RWPE1 (cell line): ENCODE data around the gene DLGAP4.
"Not testable (repeated sequence)": the region's sequence is repeated elsewhere in the genome, so short reads cannot be mapped to it uniquely, and the experiment has no call there.

Experiments
- CTCF ChIA-PET: fragments of 350-600 bp; sonication (Branson Sonifier 250); formaldehyde crosslinking; extraction: SDS; loops from one replicate; lab custom pipeline; 2021; lab: Yijun Ruan, JAX
- POLR2A ChIA-PET: fragments of 400-600 bp; formaldehyde crosslinking; extraction: SDS; loops from one replicate; lab custom pipeline; 2020; ENCODE audit warnings: antibody characterized with exemption; ENCODE audit not compliant: low non-redundant PET; lab: Yijun Ruan, JAX
- DNase-seq: peaks from one replicate; pipeline ENCODE4 v3.0.0; 2012; ENCODE audit warnings: low spot score
- H3K27ac ChIP-seq: fragments of 450-650 bp; 2 replicates; pipeline ENCODE4 v1.5.1; 2017
- TF ChIP-seq, protein P1 (sequence below): fragments of 450-650 bp; conservative IDR thresholded peaks from 2 replicates; pipeline ENCODE4 v1.5.1; 2017; ENCODE audit warnings: low read depth, mild to moderate bottlenecking

DLGAP4 gene

DNA sequence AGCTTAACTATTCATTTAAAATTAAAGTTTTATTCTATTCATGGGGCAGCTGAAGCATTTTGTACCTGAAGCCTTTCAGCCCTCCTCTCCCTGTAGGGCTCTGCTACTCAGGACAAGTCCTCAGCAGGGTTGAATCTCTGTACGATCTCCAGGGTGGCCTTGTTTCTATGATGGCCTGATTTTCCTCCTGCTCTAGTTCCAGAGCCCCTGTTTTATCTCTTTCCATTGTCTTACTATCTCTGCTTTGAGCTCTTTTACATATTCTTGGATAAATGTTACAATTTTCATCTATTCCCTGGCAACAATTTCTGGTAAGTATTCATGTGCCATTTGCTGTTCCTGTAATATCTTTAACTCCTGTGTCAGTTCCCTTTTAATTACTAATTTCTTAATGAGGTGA lies 215.4 kb downstream of the DLGAP4 start:
- DNase-seq: no peak
- POLR2A ChIA-PET: no interaction called here
- CTCF ChIA-PET: interaction anchor here (0.7 to 1.4 kb wide), 2 partner anchors 10 to 51 kb away, joined by 4 to 7 read pairs; no protein-coding TSS in a partner anchor
- no peak overlapping the region for H3K27ac ChIP-seq
- TF ChIP-seq, protein P1, sequence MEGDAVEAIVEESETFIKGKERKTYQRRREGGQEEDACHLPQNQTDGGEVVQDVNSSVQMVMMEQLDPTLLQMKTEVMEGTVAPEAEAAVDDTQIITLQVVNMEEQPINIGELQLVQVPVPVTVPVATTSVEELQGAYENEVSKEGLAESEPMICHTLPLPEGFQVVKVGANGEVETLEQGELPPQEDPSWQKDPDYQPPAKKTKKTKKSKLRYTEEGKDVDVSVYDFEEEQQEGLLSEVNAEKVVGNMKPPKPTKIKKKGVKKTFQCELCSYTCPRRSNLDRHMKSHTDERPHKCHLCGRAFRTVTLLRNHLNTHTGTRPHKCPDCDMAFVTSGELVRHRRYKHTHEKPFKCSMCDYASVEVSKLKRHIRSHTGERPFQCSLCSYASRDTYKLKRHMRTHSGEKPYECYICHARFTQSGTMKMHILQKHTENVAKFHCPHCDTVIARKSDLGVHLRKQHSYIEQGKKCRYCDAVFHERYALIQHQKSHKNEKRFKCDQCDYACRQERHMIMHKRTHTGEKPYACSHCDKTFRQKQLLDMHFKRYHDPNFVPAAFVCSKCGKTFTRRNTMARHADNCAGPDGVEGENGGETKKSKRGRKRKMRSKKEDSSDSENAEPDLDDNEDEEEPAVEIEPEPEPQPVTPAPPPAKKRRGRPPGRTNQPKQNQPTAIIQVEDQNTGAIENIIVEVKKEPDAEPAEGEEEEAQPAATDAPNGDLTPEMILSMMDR: no peak

DNA sequence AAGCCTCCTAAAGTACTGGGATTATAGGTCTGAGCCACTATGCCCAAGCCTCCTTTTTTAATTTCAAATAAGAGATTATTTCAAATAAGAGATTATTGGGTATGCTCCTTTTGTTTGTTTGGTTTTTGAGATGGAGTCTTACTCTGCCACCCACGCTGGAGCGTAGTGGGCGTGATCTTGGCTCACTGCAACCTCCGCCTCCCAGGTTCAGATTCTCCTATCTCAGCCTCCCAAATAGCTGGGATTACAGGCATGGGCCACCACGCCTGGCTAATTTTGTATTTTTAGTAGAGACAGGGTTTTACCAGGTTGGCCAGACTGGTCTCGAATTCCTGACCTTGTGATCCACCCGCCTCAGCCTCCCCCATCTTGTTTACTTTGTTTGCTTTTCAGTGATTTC lies 216.3 kb downstream of the DLGAP4 start:
- CTCF ChIA-PET: interaction anchor here (0.6 to 1.4 kb wide), 2 partner anchors 10 to 845 kb away, joined by 4 to 7 read pairs; no protein-coding TSS in a partner anchor
- DNase-seq, POLR2A ChIA-PET: not testable (repeated sequence)
- H3K27ac ChIP-seq: peak overlapping the region; percentile 16

DNA sequence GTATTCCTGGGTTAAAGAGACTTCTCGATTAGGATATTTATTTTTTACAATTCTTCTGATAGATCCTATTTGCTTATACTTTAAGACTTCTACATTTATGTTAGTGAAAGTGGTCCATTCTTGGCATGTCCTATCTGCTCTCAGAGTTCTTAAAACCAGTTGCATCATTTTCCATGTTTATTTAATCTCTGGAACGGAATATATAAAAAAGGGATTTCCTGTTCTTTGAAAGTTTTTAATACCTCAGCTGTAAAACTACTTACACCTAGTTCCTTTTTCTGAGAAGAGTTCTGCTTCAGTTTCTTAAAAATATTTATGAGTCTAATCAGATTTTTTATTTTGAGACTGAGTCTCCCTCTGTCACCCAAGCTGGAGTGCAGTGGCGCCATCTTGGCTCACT lies 217.2 kb downstream of the DLGAP4 start:
- TF ChIP-seq, protein P1: no peak
- H3K27ac ChIP-seq: no peak overlapping the region; the same call in 1 of the 2 replicates
- DNase-seq: no peak
- POLR2A ChIA-PET: no interaction called here
- CTCF ChIA-PET: interaction anchor here (0.6 kb wide), 1 partner anchor 279 kb away, joined by 8 read pairs; no protein-coding TSS in a partner anchor

DNA sequence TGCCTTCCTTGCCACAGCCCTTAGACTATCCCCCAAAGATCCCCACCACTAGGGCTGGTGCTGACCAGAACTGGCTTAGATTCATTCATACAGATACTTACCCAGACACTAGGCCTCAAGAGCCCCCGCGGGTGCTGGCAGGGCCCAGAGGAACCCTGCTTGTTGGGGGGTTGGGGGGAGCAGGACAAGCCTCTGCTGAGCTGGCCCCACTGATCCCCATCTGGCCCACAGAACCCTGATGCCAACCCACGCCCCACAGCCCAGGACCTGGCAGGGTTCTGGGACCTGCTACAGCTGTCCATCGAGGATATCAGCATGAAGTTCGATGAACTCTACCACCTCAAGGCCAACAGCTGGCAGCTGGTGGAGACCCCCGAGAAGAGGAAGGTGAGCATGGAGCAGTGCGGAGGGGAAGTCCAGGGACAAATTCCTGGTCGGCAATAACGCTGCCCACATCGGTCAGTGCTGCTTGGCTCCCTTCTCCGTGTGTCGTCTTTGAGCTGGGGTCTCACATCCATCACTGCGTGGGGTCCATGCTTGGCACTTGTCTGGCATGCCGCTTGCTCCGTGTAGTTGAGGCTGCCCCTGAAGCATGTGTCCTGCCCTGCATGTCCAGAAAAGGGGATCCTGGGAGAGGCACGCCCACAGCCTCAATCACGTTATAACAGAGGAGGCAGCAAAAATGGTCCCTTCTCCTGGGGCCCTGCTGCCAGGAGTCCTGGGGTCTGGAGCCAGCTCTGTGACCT lies 219.7 kb downstream of the DLGAP4 start:
- TF ChIP-seq, protein P1: no peak
- ChIA-PET POLR2A (no interaction called here), CTCF (interaction anchor here (0.6 kb wide), 1 partner anchor 248 kb away, joined by 6 read pairs; no protein-coding TSS in a partner anchor)
- no peak for DNase-seq
- H3K27ac ChIP-seq: peak overlapping the region; percentile 18

DNA sequence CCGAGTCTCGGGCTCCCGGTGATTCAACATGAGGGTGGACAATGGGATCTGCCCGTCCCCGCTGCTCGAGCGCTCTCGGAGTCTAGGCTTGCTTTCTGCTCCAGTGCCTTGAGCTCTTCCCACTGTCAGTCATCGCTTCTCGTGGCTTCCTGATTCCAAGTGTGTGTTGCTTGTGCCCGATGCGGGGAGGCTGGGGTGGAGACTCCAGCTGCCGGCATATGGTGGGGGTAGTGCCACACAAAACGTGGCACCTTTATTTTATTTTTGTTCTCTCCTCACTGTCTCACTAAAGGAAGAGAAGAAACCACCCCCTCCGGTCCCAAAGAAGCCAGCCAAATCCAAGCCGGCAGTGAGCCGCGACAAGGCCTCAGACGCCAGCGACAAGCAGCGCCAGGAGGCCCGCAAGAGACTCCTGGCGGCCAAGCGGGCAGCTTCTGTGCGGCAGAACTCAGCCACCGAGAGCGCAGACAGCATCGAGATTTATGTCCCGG lies 220.4 kb downstream of the DLGAP4 start:
- POLR2A ChIA-PET: no interaction called here

DNA sequence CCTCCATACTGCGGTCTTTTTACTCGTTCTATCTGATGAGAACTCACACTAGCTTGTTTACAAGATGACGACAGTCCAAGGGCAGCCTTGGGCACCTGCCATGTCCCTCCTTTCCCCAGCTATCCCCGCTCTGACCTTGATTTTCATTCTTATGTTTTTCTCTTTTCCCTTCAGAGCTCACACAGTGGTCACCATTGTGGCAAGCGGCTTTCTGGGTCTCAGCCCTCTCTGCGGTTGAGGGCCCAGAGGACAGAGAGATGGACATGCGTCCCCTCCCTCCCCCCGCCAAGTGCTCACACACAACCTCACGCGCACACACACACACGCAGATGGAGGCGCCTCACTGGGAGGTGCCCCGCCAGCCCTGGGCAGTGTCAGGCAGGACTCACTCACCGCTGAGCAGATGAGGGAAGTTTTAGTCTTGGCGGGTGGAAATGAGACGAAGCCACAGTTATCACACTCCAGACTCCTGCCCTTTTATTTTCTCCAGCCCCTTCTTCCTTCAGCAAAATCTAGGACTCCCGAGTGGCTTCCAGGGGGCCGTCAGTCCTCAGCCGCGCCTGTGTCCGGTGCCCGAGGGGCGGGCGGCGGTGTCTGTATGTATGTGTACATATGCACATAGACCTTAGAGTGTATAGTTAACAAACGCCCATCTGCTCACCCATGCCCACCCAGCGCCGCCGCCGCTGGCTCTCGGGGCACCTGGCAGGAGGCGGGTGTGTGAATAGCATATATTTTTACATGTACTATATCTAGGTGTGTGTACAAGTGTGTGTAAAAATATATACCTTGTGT lies 221.4 kb downstream of the DLGAP4 start:
- TF ChIP-seq, protein P1: no peak
- no peak for DNase-seq
- POLR2A ChIA-PET: no interaction called here
- CTCF ChIA-PET: interaction anchor here (0.6 to 1.1 kb wide), 3 partner anchors 9 to 72 kb away, joined by 3 to 4 read pairs (median 3); no protein-coding TSS in a partner anchor
- H3K27ac ChIP-seq: peak overlapping the region; percentile 8

More for the DNA sequence above, 220.4 kb downstream of the DLGAP4 start:
- no peak for DNase-seq
- CTCF ChIA-PET: interaction anchor here (0.6 to 1.1 kb wide), 3 partner anchors 10 to 248 kb away, joined by 3 to 6 read pairs (median 4); no protein-coding TSS in a partner anchor
- TF ChIP-seq, protein P1: no peak
- peak overlapping the region; percentile 18; the same call in 1 of the 2 replicates for H3K27ac ChIP-seq
